ENCODE measurements around the gene TTC3. TPM values are rescaled to one million over a fixed set of nuclear protein-coding genes. Genes with fewer than 3 reads are reported as not detected.

Gene TTC3
- total RNA-seq, 1 experiment from 2014 or later, result 121 TPM

- TF ChIP-seq EZH2 (IDR thresholded peaks at IDR 0.05; ENCODE audit: low read length, unreplicated experiment) (no peak), CTCF (conservative IDR thresholded peaks at IDR 0.05; ENCODE audit: low read depth, low read length) (no peak), EZH2phosphoT487 (IDR thresholded peaks at IDR 0.05; ENCODE audit: borderline replicate concordance, low read length) (no peak)
- H3F3A ChIP-seq (ENCODE audit: low read length, unreplicated experiment), result no peaks in the 10 kb centered on the region
- H4K20me1 ChIP-seq (ENCODE audit: low read length), result no peaks in the 10 kb centered on the region
- intact Hi-C loops (cut with micrococcal nuclease), result no loop called here
- H3K27me3 ChIP-seq (ENCODE audit: low read length), result no peaks in the 10 kb centered on the region
- H3K36me3 ChIP-seq (ENCODE audit: low read depth, low read length), result peaks cover 32% of the 10 kb centered on the region
- H3K4me3 ChIP-seq (ENCODE audit: low read length), result no peak overlapping the region
- H2AFZ ChIP-seq (ENCODE audit: low read length), result no peak overlapping the region
- H3K4me2 ChIP-seq (ENCODE audit: low read length), result no peak overlapping the region
- H3K4me1 ChIP-seq (ENCODE audit: insufficient read depth, low read length), result no peaks in the 10 kb centered on the region
- 0 out of 2 replicates have a peak, but pooled peaks cover 5% of the 10 kb centered on the region for H3K79me2 ChIP-seq (ENCODE audit: low read length)
- ChIA-PET CTCF (no interaction called here), POLR2A (ENCODE audit: unreplicated experiment) (no interaction called here)
- no peak for ATAC-seq
- no peaks in the 10 kb centered on the region for H3K9me3 ChIP-seq (ENCODE audit: low read length)
- no TSS peak for BruUV-seq (replicated peaks)
- no peak for DNase-seq
- no peak overlapping the region for H3K27ac ChIP-seq (ENCODE audit: low read length)
- no peak overlapping the region for H3K9ac ChIP-seq (ENCODE audit: low read length)
- no peaks in the 10 kb centered on the region for H3K9me2 ChIP-seq (replicated peaks; ENCODE audit: low read length)
Measured at GRCh38 chr21:37226041-37226920, 153.2 kb downstream of the TTC3 start.

GRCh38 chr21:37227071-37228002 lies 154.3 kb downstream of the TTC3 start:
- POLR2A ChIA-PET (ENCODE audit: unreplicated experiment), result no interaction called here
- ATAC-seq, result no peak
- Histone ChIP-seq H3F3A (ENCODE audit: low read length, unreplicated experiment) (no peaks in the 10 kb centered on the region), H3K9me2 (replicated peaks; ENCODE audit: low read length) (no peaks in the 10 kb centered on the region), H3K4me2 (ENCODE audit: low read length) (no peak overlapping the region), H3K4me3 (ENCODE audit: low read length) (no peak overlapping the region), H3K27me3 (ENCODE audit: low read length) (no peaks in the 10 kb centered on the region), H2AFZ (ENCODE audit: low read length) (no peak overlapping the region), H4K20me1 (ENCODE audit: low read length) (no peaks in the 10 kb centered on the region), H3K9ac (ENCODE audit: low read length) (no peak overlapping the region), H3K79me2 (ENCODE audit: low read length) (0 out of 2 replicates have a peak, but pooled peaks cover 5% of the 10 kb centered on the region), H3K4me1 (ENCODE audit: insufficient read depth, low read length) (no peaks in the 10 kb centered on the region), H3K36me3 (ENCODE audit: low read depth, low read length) (peaks cover 33% of the 10 kb centered on the region), H3K9me3 (ENCODE audit: low read length) (no peaks in the 10 kb centered on the region), H3K27ac (ENCODE audit: low read length) (no peak overlapping the region)
- CTCF ChIA-PET, result no interaction called here
- DNase-seq, result no peak
- no TSS peak for BruUV-seq (replicated peaks)
- no peak for TF ChIP-seq EZH2phosphoT487 (IDR thresholded peaks at IDR 0.05; ENCODE audit: borderline replicate concordance, low read length)
- TF ChIP-seq EZH2 (IDR thresholded peaks at IDR 0.05; ENCODE audit: low read length, unreplicated experiment), result no peak
- TF ChIP-seq CTCF (conservative IDR thresholded peaks at IDR 0.05; ENCODE audit: low read depth, low read length), result no peak
- intact Hi-C loops (cut with micrococcal nuclease), result no loop called here
